ENCODE results near the gene LHPP.

LHPP gene

GRCh38 chr10:124643330-124644009 lies 181.8 kb downstream of the LHPP start:
- no peak overlapping the region for H3K9ac ChIP-seq (ENCODE audit: low read length)
- no peak overlapping the region for H3K4me3 ChIP-seq (ENCODE audit: low read depth in 1 of 2, low read length in 2 of 2)
- no peak overlapping the region for H3K27ac ChIP-seq (ENCODE audit: low read depth, low read length)
- no peaks in the 10 kb centered on the region for H3K27me3 ChIP-seq (ENCODE audit: control insufficient read depth in 1 of 2, insufficient read depth in 2 of 2, low read length in 2 of 2)
- H3K9me3 ChIP-seq (ENCODE audit: low read length), result no peaks in the 10 kb centered on the region
- no peaks in the 10 kb centered on the region for H3K36me3 ChIP-seq (ENCODE audit: insufficient read depth, low read length)
- H3K4me1 ChIP-seq (ENCODE audit: insufficient read depth, low read length), result peaks cover 69% of the 10 kb centered on the region

GRCh38 chr10:124644236-124644635 lies 182.6 kb downstream of the LHPP start:
- Histone ChIP-seq H3K36me3 (ENCODE audit: insufficient read depth, low read length) (no peaks in the 10 kb centered on the region), H3K27ac (ENCODE audit: low read depth, low read length) (no peak overlapping the region), H3K27me3 (ENCODE audit: control insufficient read depth in 1 of 2, insufficient read depth in 2 of 2, low read length in 2 of 2) (no peaks in the 10 kb centered on the region), H3K4me3 (ENCODE audit: low read depth in 1 of 2, low read length in 2 of 2) (no peak overlapping the region), H3K9ac (ENCODE audit: low read length) (no peak overlapping the region), H3K9me3 (ENCODE audit: low read length) (no peaks in the 10 kb centered on the region), H3K4me1 (ENCODE audit: insufficient read depth, low read length) (peaks cover 77% of the 10 kb centered on the region)

- Histone ChIP-seq H3K36me3 (ENCODE audit: insufficient read depth, low read length) (no peaks in the 10 kb centered on the region), H3K4me1 (ENCODE audit: insufficient read depth, low read length) (peaks cover 83% of the 10 kb centered on the region), H3K27me3 (ENCODE audit: control insufficient read depth in 1 of 2, insufficient read depth in 2 of 2, low read length in 2 of 2) (no peaks in the 10 kb centered on the region), H3K9me3 (ENCODE audit: low read length) (no peaks in the 10 kb centered on the region), H3K27ac (ENCODE audit: low read depth, low read length) (no peak overlapping the region), H3K4me3 (ENCODE audit: low read depth in 1 of 2, low read length in 2 of 2) (no peak overlapping the region), H3K9ac (ENCODE audit: low read length) (no peak overlapping the region)
Measured at GRCh38 chr10:124644771-124645415, 183.3 kb downstream of the LHPP start.

GRCh38 chr10:124645467-124646095 lies 184.0 kb downstream of the LHPP start:
- Histone ChIP-seq H3K36me3 (ENCODE audit: insufficient read depth, low read length) (no peaks in the 10 kb centered on the region), H3K27me3 (ENCODE audit: control insufficient read depth in 1 of 2, insufficient read depth in 2 of 2, low read length in 2 of 2) (no peaks in the 10 kb centered on the region), H3K9me3 (ENCODE audit: low read length) (no peaks in the 10 kb centered on the region), H3K4me1 (ENCODE audit: insufficient read depth, low read length) (peaks cover 77% of the 10 kb centered on the region), H3K4me3 (ENCODE audit: low read depth in 1 of 2, low read length in 2 of 2) (no peak overlapping the region), H3K9ac (ENCODE audit: low read length) (no peak overlapping the region), H3K27ac (ENCODE audit: low read depth, low read length) (no peak overlapping the region)

GRCh38 chr10:124646483-124647352 lies 185.1 kb downstream of the LHPP start:
- Histone ChIP-seq H3K9ac (ENCODE audit: low read length) (no peak overlapping the region), H3K27ac (ENCODE audit: low read depth, low read length) (peak overlapping the region; percentile 25), H3K4me3 (ENCODE audit: low read depth in 1 of 2, low read length in 2 of 2) (no peak overlapping the region)

GRCh38 chr10:124647421-124648130 lies 186.0 kb downstream of the LHPP start:
- Histone ChIP-seq H3K36me3 (ENCODE audit: insufficient read depth, low read length) (no peaks in the 10 kb centered on the region), H3K4me1 (ENCODE audit: insufficient read depth, low read length) (peaks cover 57% of the 10 kb centered on the region), H3K27ac (ENCODE audit: low read depth, low read length) (peak overlapping the region; percentile 71), H3K9me3 (ENCODE audit: low read length) (no peaks in the 10 kb centered on the region), H3K4me3 (ENCODE audit: low read depth in 1 of 2, low read length in 2 of 2) (no peak overlapping the region), H3K9ac (ENCODE audit: low read length) (no peak overlapping the region), H3K27me3 (ENCODE audit: control insufficient read depth in 1 of 2, insufficient read depth in 2 of 2, low read length in 2 of 2) (no peaks in the 10 kb centered on the region)

More at GRCh38 chr10:124646483-124647352, 185.1 kb downstream of the LHPP start:
- Histone ChIP-seq H3K36me3 (ENCODE audit: insufficient read depth, low read length) (no peaks in the 10 kb centered on the region), H3K27me3 (ENCODE audit: control insufficient read depth in 1 of 2, insufficient read depth in 2 of 2, low read length in 2 of 2) (no peaks in the 10 kb centered on the region), H3K4me1 (ENCODE audit: insufficient read depth, low read length) (peaks cover 65% of the 10 kb centered on the region), H3K9me3 (ENCODE audit: low read length) (no peaks in the 10 kb centered on the region)

GRCh38 chr10:124648131-124648475 lies 186.5 kb downstream of the LHPP start:
- no peaks in the 10 kb centered on the region for H3K9me3 ChIP-seq (ENCODE audit: low read length)
- H3K9ac ChIP-seq (ENCODE audit: low read length), result peak overlapping the region; percentile 6
- peaks cover 52% of the 10 kb centered on the region for H3K4me1 ChIP-seq (ENCODE audit: insufficient read depth, low read length)
- peak overlapping the region; percentile 71 for H3K27ac ChIP-seq (ENCODE audit: low read depth, low read length)
- H3K27me3 ChIP-seq (ENCODE audit: control insufficient read depth in 1 of 2, insufficient read depth in 2 of 2, low read length in 2 of 2), result no peaks in the 10 kb centered on the region
- peak overlapping the region in 1 of 2 donors; percentile 4 for H3K4me3 ChIP-seq (ENCODE audit: low read depth in 1 of 2, low read length in 2 of 2)
- H3K36me3 ChIP-seq (ENCODE audit: insufficient read depth, low read length), result no peaks in the 10 kb centered on the region

GRCh38 chr10:124648738-124649137 lies 187.1 kb downstream of the LHPP start:
- H3K9me3 ChIP-seq (ENCODE audit: low read length), result no peaks in the 10 kb centered on the region
- peak overlapping the region; percentile 71 for H3K27ac ChIP-seq (ENCODE audit: low read depth, low read length)
- peaks cover 52% of the 10 kb centered on the region for H3K4me1 ChIP-seq (ENCODE audit: insufficient read depth, low read length)
- H3K27me3 ChIP-seq (ENCODE audit: control insufficient read depth in 1 of 2, insufficient read depth in 2 of 2, low read length in 2 of 2), result no peaks in the 10 kb centered on the region
- H3K36me3 ChIP-seq (ENCODE audit: insufficient read depth, low read length), result no peaks in the 10 kb centered on the region
- peak overlapping the region in 1 of 2 donors; percentile 4 for H3K4me3 ChIP-seq (ENCODE audit: low read depth in 1 of 2, low read length in 2 of 2)
- peak overlapping the region; percentile 6 for H3K9ac ChIP-seq (ENCODE audit: low read length)

GRCh38 chr10:124649214-124649613 lies 187.6 kb downstream of the LHPP start:
- no peak overlapping the region for H3K9ac ChIP-seq (ENCODE audit: low read length)
- no peaks in the 10 kb centered on the region for H3K36me3 ChIP-seq (ENCODE audit: insufficient read depth, low read length)
- H3K9me3 ChIP-seq (ENCODE audit: low read length), result no peaks in the 10 kb centered on the region
- no peak overlapping the region for H3K4me3 ChIP-seq (ENCODE audit: low read depth in 1 of 2, low read length in 2 of 2)
- H3K27ac ChIP-seq (ENCODE audit: low read depth, low read length), result peak overlapping the region; percentile 71
- no peaks in the 10 kb centered on the region for H3K27me3 ChIP-seq (ENCODE audit: control insufficient read depth in 1 of 2, insufficient read depth in 2 of 2, low read length in 2 of 2)
- peaks cover 48% of the 10 kb centered on the region for H3K4me1 ChIP-seq (ENCODE audit: insufficient read depth, low read length)

GRCh38 chr10:124650263-124650662 lies 188.6 kb downstream of the LHPP start:
- Histone ChIP-seq H3K27ac (ENCODE audit: low read depth, low read length) (no peak overlapping the region), H3K36me3 (ENCODE audit: insufficient read depth, low read length) (peaks cover 4% of the 10 kb centered on the region)

More at GRCh38 chr10:124650263-124650662, 188.6 kb downstream of the LHPP start:
- no peak overlapping the region for H3K9ac ChIP-seq (ENCODE audit: low read length)
- H3K9me3 ChIP-seq (ENCODE audit: low read length), result no peaks in the 10 kb centered on the region
- no peaks in the 10 kb centered on the region for H3K27me3 ChIP-seq (ENCODE audit: control insufficient read depth in 1 of 2, insufficient read depth in 2 of 2, low read length in 2 of 2)
- H3K4me3 ChIP-seq (ENCODE audit: low read depth in 1 of 2, low read length in 2 of 2), result no peak overlapping the region
- peaks cover 45% of the 10 kb centered on the region for H3K4me1 ChIP-seq (ENCODE audit: insufficient read depth, low read length)
